IPS-20b (cell line): ENCODE measurements around the gene OR5H14.
"Not testable (repeated sequence)": the region's sequence is repeated elsewhere in the genome, so short reads cannot be mapped to it uniquely, and the experiment has no call there.

ENCODE experiments used
- H3K27ac ChIP-seq: one replicate; pipeline ENCODE4 v1.5.1; 2013; ENCODE audit warnings: low read length
- H3K27me3 ChIP-seq: 2 replicates; pipeline ENCODE4 v1.6.1; 2013; ENCODE audit warnings: mild to moderate bottlenecking, low read length, inconsistent platforms; ENCODE audit not compliant: insufficient read depth
- H3K36me3 ChIP-seq: 2 replicates; pipeline ENCODE4 v1.6.1; 2013; ENCODE audit warnings: low read depth, mild to moderate bottlenecking, inconsistent platforms, low read length, moderate library complexity; ENCODE audit not compliant: insufficient read depth
- H3K4me1 ChIP-seq: 2 replicates; pipeline ENCODE4 v1.6.1; 2013; ENCODE audit warnings: mild to moderate bottlenecking, control low read depth, inconsistent platforms, low read length, moderate library complexity; ENCODE audit not compliant: insufficient read depth
- H3K4me3 ChIP-seq: 2 replicates; pipeline ENCODE4 v1.5.1; 2013; ENCODE audit warnings: mild to moderate bottlenecking, low read length, inconsistent platforms
- H3K9ac ChIP-seq: 2 replicates; pipeline ENCODE4 v1.6.1; 2013; ENCODE audit warnings: low read depth, mild to moderate bottlenecking, inconsistent platforms, low read length, moderate library complexity
- H3K9me3 ChIP-seq: 2 replicates; pipeline ENCODE4 v1.6.1; 2013; ENCODE audit warnings: mild to moderate bottlenecking, low read depth, low read length, inconsistent platforms; ENCODE audit not compliant: insufficient read depth

Gene OR5H14

DNA sequence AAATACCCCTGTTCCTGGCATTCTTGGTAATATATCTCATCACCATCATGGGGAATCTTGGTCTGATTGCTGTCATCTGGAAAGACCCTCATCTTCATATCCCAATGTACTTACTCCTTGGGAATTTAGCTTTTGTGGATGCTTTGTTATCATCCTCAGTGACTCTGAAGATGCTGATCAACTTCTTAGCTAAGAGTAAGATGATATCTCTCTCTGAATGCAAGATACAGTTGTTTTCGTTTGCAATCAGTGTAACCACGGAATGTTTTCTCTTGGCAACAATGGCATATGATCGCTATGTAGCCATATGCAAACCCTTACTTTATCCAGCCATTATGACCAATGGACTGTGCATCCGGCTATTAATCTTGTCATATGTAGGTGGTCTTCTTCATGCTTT is 2.2 kb downstream of the OR5H14 start:
- not testable (repeated sequence) for H3K4me1 ChIP-seq, H3K9ac ChIP-seq, H3K4me3 ChIP-seq, H3K27ac ChIP-seq, H3K9me3 ChIP-seq, H3K36me3 ChIP-seq, H3K27me3 ChIP-seq

DNA sequence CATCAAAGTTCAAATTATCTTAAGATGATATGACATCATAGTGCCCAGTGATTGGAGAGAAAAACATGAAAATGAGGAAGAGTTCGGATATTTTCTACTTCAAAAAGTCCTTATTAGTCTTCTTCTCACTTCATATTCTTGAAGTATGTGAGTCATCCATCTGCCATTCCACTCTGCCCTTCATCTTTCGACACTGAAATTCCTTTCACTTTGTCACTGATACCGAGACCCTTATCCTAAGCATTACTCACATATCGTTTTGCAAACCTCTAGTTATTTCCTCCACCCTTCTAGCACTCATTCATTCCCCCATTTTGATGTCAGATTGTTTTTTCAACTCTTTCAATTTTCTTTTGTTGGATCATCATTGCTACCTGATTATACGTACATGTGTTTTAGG is 4.0 kb downstream of the OR5H14 start:
- no peaks in the 10 kb centered on the region for H3K4me1 ChIP-seq
- H3K27ac ChIP-seq: no peak overlapping the region
- no peaks in the 10 kb centered on the region for H3K9me3 ChIP-seq
- H3K27me3 ChIP-seq: no peaks in the 10 kb centered on the region
- H3K36me3 ChIP-seq: no peaks in the 10 kb centered on the region
- H3K4me3 ChIP-seq: no peak overlapping the region
- H3K9ac ChIP-seq: no peak overlapping the region

DNA sequence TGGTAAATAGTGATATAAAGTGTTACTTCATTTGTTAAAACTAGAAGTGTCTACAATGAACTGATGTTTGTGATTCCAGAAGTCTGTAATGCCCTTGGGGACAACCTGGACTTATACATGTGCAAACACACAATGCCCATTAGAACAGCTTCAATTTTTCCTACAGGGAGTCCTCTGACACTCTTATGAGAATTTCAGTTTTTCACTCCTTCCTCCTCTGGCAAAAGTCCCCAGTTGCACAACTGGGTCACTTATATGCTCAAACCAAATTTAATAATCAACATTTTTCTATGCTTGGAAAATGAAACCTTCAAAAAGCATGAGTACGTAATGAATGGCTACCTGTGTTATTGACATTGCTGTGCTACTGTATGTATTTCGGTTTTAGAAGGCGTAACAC is 19.1 kb downstream of the OR5H14 start, which contains the start of gene OR5H15:
Gene OR5H15 (plus strand): TSS at position 301 of the 400 bp plus-strand sequence. CDS start 2,004 bp downstream, outside the sequence.
- Histone ChIP-seq H3K4me1 (no peaks in the 10 kb centered on the region), H3K27ac (no peak within 1 kb of the TSS), H3K36me3 (no peaks in the 10 kb centered on the region), H3K9me3 (no peaks in the 10 kb centered on the region), H3K27me3 (no peaks in the 10 kb centered on the region), H3K9ac (no peak within 1 kb of the TSS), H3K4me3 (no peak within 1 kb of the TSS)

DNA sequence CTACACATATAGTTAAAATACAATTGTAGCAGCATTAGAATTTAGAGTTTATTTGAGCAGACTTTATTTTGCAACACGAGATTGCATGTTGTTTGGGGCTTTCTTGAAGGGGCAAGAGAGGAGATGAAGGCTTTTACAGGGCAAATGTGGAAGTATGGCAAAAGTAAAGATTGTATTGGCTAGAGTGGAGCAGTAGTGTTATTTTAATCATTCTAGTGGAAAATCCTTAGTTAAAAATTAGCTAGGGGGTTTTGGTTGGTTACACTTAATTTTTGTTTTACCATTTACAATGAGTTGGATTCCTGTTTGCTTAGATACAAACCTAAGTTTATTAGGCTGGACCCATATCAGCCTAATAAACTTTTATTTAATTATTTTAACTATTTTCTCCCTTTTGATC is 23.8 kb downstream of the OR5H14 start:
- Histone ChIP-seq H3K4me1 (no peaks in the 10 kb centered on the region), H3K27ac (no peak overlapping the region), H3K4me3 (no peak overlapping the region), H3K27me3 (no peaks in the 10 kb centered on the region), H3K9ac (no peak overlapping the region), H3K36me3 (no peaks in the 10 kb centered on the region), H3K9me3 (peaks cover 14% of the 10 kb centered on the region; the same call in 1 of the 2 replicates)

DNA sequence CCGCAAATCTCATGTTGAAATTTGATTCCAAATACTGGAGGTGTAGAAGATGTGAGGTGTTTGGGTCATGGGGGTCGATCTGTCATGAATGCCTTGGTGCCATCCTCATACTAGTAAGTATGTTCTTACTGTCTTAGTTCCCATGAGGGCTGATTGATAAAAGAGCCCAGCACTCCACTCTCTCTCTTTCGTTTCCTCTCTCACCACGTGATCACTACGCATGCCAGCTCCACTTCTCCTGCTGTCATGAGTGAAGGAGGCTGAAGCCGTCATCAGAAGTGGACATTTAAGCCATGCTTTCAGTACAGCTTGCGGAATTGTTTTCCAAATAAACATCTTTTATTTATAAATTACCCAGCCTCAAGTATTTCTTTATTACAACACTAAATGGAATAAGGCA is 25.3 kb downstream of the OR5H14 start:
- Histone ChIP-seq H3K36me3 (no peaks in the 10 kb centered on the region), H3K9me3 (peaks cover 14% of the 10 kb centered on the region; the same call in 1 of the 2 replicates), H3K27ac (no peak overlapping the region), H3K4me3 (no peak overlapping the region), H3K4me1 (no peaks in the 10 kb centered on the region), H3K9ac (no peak overlapping the region), H3K27me3 (no peaks in the 10 kb centered on the region)

DNA sequence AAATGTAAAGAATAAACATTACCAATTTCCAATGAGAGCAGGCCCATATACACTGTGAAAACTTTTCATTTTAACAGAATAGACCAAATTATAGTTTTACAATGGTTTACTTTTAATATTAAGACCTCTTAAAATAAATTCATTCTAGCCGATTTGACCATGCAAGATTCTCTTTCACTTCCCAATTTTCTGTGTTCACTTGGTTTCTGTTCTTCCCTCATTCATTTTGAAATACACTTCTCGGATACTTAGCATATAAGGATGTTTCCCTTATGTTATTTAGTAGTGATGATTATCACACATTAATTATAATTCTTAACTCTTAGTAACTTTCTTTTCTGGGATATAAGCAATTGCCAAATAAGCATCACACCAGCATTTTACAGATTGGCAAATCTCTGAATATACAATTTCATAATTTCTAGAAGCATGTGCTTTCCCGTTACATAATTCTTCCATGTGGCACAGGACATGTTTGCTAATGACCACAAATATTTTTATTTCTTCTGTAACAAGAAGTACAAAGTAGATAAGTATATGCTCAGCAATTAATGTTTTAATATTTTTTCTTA is 33.1 kb downstream of the OR5H14 start:
- Histone ChIP-seq H3K9ac (no peak overlapping the region), H3K9me3 (no peaks in the 10 kb centered on the region), H3K27ac (no peak overlapping the region), H3K4me3 (no peak overlapping the region), H3K27me3 (no peaks in the 10 kb centered on the region), H3K36me3 (no peaks in the 10 kb centered on the region), H3K4me1 (peaks cover 6% of the 10 kb centered on the region; the same call in 1 of the 2 replicates)

DNA sequence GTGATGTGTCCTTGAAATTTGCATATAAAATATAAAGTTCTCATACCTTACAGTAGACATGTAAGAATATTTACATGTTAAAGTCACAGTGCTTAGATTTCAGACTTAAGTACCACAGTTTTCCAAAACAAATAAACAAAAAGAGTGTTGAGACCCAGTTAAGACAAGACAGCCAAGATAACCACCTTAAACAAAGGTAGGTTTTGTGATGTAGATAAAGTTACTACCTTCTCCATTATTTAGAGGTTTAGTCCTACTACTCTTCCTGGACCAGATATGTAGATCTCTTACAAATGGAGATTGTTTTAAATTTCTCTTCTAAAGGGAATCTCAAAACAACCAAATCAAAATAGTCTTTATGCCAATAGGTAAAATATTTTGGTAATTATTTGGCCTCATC is 34.9 kb downstream of the OR5H14 start:
- Histone ChIP-seq H3K27me3 (no peaks in the 10 kb centered on the region), H3K9ac (no peak overlapping the region), H3K4me3 (no peak overlapping the region), H3K9me3 (no peaks in the 10 kb centered on the region), H3K36me3 (no peaks in the 10 kb centered on the region), H3K4me1 (peaks cover 6% of the 10 kb centered on the region; the same call in 1 of the 2 replicates), H3K27ac (no peak overlapping the region)

DNA sequence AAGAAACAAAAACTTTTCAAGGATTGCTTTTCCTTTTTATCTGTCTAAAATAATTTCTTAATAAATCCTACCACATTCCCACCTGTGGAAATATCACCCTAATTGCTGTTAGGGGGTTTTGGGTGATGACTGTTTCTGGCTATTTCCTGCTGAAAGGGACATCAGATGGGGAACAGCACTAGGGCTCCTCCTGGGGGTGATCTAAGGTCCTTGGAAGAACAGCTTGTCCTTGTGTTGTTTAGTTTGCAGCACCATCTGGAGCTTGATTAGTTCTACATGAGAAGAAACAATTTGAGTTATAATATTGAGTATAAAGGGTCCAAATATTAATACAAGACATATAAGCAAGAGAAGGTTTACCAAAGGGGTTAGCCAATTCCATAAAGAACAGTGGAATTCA is 37.9 kb downstream of the OR5H14 start:
- no peaks in the 10 kb centered on the region for H3K9me3 ChIP-seq
- peaks cover 6% of the 10 kb centered on the region; the same call in 1 of the 2 replicates for H3K4me1 ChIP-seq
- no peak overlapping the region for H3K4me3 ChIP-seq
- no peaks in the 10 kb centered on the region for H3K36me3 ChIP-seq
- no peaks in the 10 kb centered on the region for H3K27me3 ChIP-seq
- no peak overlapping the region for H3K27ac ChIP-seq
- no peak overlapping the region for H3K9ac ChIP-seq

DNA sequence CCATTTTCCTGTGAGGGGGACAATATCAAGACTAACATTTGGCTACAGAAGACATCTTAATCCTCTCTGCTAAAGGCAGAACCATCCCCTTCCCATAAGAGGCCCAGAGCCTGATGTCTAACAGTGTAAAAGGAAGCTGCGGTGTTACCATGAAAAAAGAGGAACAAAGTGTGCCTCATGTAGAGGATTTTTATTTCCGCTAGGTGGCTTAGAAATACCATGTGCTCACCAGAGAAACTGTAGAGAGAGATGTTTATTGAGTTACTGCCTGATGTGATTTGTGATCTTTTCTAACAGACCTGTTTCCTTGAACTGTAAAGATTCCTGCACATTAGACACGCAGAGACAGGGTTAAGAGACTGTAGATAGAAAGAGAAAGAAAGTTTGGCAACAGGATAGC is 41.3 kb downstream of the OR5H14 start:
- Histone ChIP-seq H3K4me3 (no peak overlapping the region), H3K9ac (no peak overlapping the region), H3K27ac (no peak overlapping the region), H3K36me3 (no peaks in the 10 kb centered on the region), H3K9me3 (no peaks in the 10 kb centered on the region), H3K27me3 (no peaks in the 10 kb centered on the region), H3K4me1 (no peaks in the 10 kb centered on the region)

DNA sequence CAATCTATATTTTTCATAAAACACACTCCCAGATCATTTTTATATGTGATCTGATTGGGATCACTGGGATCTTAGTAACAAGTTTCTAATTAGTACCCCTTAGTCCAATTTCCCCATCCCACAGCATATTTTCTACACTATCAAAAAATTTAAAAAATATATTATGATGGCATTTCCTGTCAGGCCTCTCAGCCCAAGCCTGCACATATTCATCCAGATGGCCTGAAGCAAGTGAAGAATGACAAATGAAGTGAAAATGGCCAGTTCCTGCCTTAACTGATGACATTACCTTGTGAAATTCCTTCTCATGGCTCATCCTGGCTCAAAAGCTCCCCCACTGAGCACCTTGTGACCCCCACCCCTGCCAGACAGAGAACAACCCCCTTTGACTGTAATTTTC is 43.6 kb downstream of the OR5H14 start:
- H3K36me3 ChIP-seq, H3K9me3 ChIP-seq, H3K27ac ChIP-seq, H3K9ac ChIP-seq, H3K4me3 ChIP-seq, H3K27me3 ChIP-seq, H3K4me1 ChIP-seq: not testable (repeated sequence)

DNA sequence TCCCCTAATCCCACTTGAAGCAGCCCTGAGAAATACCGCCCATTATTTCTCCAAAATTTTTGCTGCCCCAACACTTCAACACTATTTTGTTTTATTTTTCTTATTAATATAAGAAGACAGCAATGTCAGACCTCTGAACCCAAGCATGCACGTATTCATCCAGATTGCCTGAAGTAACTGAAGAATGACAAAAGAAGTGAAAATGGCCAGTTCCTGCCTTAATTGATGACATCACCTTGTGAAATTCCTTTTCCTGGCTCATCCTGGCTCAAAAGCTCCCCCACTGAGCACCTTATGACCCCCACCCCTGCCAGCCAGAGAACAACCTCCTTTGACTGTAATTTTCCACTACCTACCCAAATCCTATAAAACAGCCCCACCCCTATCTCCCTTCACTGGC is 49.0 kb downstream of the OR5H14 start:
- not testable (repeated sequence) for H3K27ac ChIP-seq, H3K9me3 ChIP-seq, H3K36me3 ChIP-seq, H3K4me3 ChIP-seq, H3K9ac ChIP-seq, H3K27me3 ChIP-seq, H3K4me1 ChIP-seq

DNA sequence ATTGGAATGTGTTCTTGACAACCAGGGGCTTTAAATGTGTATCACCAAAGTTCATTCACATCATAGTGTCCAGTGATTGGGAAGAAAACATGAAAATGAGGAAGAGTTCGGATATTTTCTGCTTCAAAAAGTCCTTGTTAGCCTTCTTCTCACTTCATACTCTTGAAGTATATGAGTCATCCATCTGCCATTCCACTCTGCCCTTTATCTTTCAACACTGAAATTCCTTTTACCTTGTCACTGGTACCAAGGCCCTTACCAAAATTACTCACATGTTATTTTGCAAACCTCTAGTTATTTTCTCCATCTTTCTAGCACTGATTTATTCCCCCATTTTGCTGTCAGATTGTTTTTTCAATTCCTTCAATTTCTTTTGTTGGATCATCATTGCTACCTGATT is 51.7 kb downstream of the OR5H14 start:
- Histone ChIP-seq H3K9me3 (no peaks in the 10 kb centered on the region), H3K9ac (no peak overlapping the region), H3K27me3 (no peaks in the 10 kb centered on the region), H3K36me3 (no peaks in the 10 kb centered on the region), H3K27ac (no peak overlapping the region), H3K4me3 (no peak overlapping the region), H3K4me1 (peaks cover 3% of the 10 kb centered on the region)
